Activated naive CD4-positive, alpha-beta T cell treated with Interleukin-2 at 50 U/mL for 16 hours (primary cell): ENCODE measurements around the gene PLXNC1.

ENCODE experiments used
- DNase-seq: peaks from one replicate; pipeline ENCODE4 v3.0.0-alpha.2; 2020

The PLXNC1 gene

DNA sequence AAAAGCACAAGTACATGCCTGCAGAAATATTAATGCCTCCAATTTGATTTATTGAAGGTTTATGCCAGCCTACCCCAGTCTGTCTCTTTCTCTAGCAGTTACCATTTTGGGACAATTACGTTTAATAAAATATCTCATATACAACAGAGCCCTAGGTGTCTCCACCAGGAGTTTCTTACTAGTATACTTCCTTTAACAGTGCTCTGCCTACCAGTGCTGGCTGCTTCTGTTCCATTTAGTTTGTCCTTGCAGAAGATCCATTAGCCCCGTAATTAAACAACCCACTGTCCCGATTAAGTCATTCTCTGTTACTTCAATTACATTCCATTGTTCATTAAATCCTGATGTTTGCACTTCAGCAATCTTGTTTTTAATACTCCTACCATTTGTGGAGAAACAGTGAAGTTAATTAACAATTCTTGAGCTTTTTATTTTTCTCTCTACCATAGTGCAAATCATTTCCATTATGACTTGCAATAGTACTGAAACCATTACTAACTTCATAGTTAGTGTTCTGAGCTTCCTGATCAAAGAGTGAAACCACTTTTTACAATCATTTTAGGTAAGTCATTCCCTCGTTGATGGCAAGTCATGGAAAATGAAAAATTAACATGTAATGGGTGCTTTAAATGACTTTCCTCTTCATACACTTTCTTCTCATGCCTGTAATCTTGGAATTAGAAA lies 121.1 kb downstream of the PLXNC1 start:
- DNase-seq: no peak

DNA sequence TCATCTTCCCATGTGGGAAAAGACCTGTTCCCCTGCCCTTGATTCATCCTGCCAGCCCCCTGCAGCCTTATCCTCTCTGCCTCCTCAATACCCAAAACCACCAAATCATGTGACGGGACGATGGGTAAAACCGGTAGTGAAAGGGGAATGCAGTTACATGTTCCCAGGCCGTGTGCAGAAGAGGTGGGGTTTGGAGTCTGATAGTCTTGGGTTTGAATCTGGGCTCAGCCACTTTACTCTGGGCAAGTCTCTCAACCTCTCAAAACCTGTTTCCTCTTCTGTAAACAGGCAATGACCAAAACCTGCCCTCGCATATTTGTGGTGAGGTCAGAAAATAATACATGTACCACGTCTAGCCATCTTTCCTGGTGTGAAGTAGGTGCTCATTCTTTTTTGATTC lies 123.0 kb downstream of the PLXNC1 start:
- DNase-seq: no peak

GRCh38 chr12:94272280-94272679 lies 123.9 kb downstream of the PLXNC1 start:
- no peak for DNase-seq

DNA sequence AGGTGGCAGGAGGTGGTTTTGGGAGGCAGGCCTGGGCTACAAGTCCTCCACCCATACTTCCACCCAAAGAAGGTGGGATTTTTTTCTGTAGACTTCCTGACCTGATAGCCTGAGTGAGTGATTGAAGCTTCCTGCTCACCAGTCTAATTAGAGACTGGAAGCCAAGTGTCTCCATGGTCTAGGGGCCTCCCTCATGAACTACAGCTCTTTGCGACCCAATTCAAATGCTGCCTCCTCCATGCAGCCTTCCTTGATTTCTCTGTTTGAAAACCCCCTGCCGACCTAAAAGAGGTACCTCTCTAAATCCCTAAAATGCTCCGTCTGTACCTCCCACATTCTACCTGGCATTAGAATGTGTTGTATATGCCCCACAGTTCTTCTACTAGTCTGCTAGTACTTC lies 124.9 kb downstream of the PLXNC1 start:
- no peak for DNase-seq

DNA sequence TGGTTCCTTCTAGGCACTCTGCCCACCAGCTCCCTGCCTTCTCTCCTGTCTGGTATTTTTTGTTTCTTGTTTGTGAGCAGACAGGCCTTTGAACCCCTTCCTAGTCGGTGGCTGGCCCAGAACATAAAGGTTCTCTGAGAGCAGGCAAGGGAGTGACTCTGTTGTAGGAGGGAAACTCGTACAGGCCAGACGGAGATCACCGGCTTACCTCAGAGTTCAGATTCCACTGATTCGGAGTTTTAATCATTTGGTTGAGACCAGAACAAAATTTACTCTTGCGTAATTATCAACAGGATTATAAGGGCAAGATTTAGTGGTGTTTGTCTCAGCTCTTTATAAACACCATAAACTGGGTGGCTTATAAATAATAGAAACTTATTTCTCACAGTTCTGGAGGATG lies 128.3 kb downstream of the PLXNC1 start:
- DNase-seq: no peak

- no peak for DNase-seq
Observed at GRCh38 chr12:94277426-94278000, 129.1 kb downstream of the PLXNC1 start.

GRCh38 chr12:94280063-94280462 lies 131.7 kb downstream of the PLXNC1 start:
- no peak for DNase-seq

DNA sequence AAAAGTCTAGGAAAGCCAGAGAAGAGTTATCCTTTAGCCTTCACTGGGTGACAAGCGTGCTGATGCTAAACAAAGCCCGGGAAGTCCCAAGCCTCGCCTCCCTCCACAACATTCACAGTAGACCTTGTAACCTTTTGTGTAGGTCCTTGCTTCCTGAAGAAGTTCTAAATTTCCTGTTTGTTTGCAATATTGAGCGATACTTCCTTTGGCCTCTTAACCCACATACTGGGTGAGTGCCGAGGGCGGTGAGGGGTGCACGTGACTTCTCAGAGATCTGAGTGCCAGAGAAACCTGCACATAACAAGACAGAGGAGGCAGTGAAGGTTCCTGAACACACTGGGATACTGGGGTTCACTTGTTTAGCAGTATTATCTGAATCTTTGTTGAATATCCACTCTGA lies 134.3 kb downstream of the PLXNC1 start:
- peak; percentile 53 for DNase-seq

- DNase-seq: no peak
Observed at GRCh38 chr12:94284046-94284445, 135.7 kb downstream of the PLXNC1 start.

DNA sequence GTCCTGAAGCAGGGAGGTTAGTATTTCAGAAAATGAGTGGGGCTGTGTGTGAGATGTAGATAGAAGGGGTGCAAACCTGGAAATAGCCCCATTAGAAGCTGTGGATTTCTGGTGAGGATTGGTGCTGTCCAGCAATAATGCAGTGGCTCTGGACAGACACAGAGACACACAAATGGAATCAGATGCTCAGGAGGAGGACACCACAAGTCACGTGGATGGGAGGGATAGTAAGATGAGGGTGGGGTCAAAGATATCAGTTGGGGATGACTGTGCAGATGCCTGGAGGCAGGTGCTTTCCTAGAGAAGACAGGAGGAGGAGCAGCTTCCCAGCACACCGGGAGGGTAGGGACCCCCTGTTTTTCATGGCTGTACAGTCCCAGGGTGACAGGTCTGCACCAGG lies 136.5 kb downstream of the PLXNC1 start:
- DNase-seq: no peak

GRCh38 chr12:94285943-94286582 lies 137.7 kb downstream of the PLXNC1 start:
- no peak for DNase-seq

DNA sequence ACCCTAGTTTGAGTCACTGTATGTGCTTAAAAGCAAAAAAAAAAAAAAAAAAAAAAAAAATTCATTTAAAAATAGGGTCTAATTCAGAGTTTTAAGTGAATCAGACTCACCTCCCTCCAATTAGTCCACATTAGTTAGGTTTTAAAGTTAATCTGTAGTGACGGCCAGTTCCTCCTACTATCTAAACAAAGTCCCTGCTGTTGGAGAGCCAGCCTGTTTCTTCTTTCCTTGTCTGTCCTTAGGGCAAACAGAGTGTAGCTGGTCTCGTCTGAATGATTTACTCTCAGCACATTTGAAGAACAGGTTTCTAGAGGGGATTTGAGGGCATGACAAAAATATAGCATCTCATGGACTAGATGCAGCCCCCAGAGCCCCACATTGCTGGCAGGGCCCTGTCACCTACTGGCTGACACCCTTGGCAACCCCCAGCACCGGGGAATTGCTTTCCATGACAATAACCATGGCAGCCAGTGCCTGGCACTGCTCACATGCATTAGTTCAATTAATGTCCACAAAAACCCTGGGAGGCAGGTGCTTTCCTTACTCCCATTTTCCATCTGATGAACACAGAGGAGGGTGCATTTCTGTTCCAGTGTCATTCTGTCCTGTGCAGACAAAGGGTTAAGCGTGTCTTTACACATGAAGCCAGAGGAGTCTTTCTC lies 138.3 kb downstream of the PLXNC1 start:
- no peak for DNase-seq

GRCh38 chr12:94287245-94287628 lies 138.9 kb downstream of the PLXNC1 start:
- no peak for DNase-seq

GRCh38 chr12:94289461-94290312 lies 141.3 kb downstream of the PLXNC1 start:
- DNase-seq: no peak

DNA sequence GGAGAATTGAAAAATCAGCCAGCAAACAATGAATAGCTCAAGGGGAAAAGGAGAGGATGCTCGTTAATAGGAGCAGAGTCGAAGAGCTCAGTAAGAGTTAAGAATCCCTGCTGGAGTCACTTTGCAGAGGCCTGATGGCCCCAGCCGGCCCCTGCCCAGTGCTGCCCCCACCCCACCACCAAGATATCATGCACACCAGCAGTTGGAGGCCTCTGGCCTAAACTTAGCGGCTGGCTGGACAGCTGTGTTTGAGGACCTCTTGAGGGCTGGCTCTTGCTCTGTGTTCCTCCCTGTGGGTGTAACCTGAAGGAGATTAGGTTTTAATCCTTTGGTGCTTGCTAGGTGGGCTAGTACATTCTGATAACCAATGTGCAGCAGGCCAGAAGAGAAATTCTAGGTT lies 142.0 kb downstream of the PLXNC1 start:
- no peak for DNase-seq

DNA sequence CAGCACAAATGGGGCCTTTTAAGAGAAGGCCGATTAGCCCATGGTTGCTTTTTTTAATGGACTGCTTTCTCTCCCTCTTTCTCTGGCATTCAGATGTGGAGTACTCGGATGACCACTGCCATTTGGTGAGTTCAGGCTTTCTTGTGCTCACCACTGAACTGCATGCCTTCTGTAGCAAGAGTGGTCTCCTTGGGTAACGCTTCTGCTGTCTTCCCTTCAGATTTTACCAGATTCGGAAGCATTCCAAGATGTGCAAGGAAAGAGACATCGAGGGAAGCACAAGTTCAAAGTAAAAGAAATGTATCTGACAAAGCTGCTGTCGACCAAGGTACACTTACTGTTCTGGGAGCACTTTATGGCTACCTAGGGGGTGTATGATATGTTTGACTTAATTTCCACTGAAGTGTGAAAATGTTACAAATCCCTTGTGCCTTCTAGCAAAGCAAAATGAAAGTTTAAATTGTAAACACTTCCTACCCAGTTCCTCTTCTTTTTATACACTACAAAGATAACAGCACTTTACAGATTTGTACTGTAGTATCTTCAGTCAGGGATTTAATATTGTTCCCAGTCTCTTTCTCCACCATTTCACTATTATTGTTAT lies 148.8 kb downstream of the PLXNC1 start:
- no peak for DNase-seq

- no peak for DNase-seq
Observed at GRCh38 chr12:94297876-94298505, 149.6 kb downstream of the PLXNC1 start.

GRCh38 chr12:94299846-94300245 lies 151.5 kb downstream of the PLXNC1 start:
- DNase-seq: no peak

DNA sequence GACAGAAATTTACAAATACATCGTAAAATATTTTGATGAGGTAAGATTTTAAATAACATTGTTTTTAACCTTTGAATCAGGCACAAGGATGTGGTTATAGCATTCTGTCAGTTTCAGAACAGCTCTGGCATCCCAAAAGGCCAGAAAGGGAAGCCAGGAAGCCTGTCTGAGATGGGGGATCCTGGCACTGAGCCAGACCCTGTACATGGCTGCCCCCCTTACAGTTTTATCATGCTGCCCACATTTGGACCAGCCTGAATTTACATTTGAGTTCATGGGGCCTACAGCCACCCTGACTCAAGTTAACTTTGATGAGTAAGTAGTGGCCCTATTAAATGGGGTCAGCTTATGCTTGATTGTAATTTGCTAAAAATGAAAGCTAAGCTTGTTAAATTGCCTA lies 155.6 kb downstream of the PLXNC1 start:
- no peak for DNase-seq

- DNase-seq: no peak
Observed at GRCh38 chr12:94304566-94305061, 156.2 kb downstream of the PLXNC1 start.

- DNase-seq: peak; percentile 46
Observed at GRCh38 chr12:94305130-94305957, 157.0 kb downstream of the PLXNC1 start.
